ENCODE data around the gene AATK.
A peak's percentile ranks its signal among the peaks of the same experiment; 100 is the strongest.

The AATK gene

GRCh38 chr17:81127526-81128177 is 38.4 kb downstream of the AATK start:
- DNase-seq (ENCODE audit: low read depth): no peak

- DNase-seq (ENCODE audit: low read depth): no peak
These were observed 38.9 kb downstream of the AATK start for GRCh38 chr17:81127133-81127455.

DNA sequence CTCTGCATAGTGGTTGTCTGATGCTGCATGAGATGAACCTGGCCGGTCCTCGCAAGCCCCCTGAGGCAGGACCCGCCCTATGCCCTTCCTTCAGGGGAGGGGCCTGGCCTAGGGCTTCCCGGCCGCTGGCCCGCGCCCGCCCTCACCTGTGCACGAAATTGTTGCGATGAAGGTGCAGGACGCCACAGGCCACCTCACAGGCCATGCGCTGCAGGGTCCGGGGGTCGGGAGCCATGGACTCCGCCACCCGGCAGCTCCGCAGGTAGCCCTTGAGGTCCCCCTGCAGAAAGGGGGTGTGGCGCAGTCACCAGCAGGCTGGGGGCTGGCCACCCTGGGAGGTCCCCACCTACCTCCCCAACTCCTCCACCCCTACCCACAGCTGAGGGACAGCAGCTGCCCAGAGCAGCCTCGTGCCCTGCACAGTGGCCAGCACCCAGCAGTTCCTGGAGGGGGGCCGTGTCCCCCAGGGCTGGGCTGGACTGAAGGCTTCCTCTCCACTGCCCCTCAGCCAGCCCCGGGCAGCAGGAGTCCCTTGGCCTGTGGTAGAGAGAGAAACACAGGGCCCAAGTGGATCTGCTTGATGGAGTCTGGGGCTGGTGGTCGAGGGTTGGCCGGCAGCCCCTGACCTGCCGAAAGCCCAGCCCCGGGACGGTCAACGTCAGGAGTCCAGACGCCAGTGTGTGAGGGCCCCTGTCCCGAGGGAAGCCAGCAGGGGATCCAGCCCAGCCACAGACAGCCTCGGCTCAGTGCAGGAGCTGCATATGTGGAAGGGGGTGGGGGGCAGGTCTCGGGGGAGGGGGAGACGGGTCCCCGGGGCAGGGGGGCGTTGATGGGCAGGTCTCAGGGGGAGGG is 39.5 kb downstream of the AATK start:
- no peak for DNase-seq (ENCODE audit: low read depth)

- DNase-seq (ENCODE audit: low read depth): no peak
These were observed 40.4 kb downstream of the AATK start for GRCh38 chr17:81125573-81126081.

GRCh38 chr17:81124377-81124776 is 41.6 kb downstream of the AATK start:
- DNase-seq (ENCODE audit: low read depth): no peak

DNA sequence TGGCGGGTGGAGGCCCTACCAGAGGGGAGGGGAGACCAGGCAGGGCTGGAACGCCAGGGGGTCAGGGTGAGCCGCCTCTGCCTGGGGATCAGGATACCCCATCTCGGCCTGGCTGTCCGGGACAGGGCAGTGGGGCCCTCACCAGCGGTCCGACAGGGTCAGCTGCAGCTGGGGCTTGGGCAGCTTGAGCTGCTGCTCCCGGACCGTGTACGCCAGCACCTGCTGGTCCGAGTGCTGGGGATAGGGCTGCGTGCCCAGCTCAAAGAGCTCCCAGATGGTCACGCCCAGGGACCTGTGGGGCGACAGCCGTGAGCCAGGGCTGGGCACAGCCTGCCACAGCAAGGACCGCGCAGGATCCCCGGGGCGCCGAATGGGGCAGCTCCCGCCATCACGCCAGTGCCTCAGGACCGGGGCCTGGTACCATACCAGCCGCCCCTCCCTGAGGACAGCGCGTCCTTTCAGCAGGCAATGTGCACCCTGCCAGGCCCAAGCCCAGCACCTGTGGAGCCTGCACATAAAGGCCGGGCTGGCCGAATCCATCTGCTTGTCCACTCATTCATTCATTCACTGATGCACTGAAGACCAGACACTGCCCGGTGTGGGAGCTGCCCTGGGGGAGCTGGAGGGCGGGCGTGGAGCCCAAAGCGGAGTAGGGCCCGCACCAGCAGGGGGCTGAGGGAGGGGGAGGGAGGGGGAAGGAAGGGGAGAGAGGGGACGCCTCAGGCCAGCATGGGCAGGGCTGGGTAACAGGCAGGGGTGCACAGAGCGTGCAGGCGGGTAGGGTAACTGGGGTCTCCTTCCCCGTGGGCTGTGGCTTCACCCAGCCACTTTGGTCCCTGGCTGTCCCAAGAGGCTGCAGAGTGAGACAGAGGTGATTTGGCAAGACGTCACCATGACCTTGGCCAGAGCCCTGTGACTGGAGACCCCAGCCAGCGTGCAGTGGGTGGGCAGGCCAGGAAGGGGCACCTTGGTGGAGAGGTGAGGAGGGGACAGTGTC is 42.7 kb downstream of the AATK start:
- no peak for DNase-seq (ENCODE audit: low read depth)

DNA sequence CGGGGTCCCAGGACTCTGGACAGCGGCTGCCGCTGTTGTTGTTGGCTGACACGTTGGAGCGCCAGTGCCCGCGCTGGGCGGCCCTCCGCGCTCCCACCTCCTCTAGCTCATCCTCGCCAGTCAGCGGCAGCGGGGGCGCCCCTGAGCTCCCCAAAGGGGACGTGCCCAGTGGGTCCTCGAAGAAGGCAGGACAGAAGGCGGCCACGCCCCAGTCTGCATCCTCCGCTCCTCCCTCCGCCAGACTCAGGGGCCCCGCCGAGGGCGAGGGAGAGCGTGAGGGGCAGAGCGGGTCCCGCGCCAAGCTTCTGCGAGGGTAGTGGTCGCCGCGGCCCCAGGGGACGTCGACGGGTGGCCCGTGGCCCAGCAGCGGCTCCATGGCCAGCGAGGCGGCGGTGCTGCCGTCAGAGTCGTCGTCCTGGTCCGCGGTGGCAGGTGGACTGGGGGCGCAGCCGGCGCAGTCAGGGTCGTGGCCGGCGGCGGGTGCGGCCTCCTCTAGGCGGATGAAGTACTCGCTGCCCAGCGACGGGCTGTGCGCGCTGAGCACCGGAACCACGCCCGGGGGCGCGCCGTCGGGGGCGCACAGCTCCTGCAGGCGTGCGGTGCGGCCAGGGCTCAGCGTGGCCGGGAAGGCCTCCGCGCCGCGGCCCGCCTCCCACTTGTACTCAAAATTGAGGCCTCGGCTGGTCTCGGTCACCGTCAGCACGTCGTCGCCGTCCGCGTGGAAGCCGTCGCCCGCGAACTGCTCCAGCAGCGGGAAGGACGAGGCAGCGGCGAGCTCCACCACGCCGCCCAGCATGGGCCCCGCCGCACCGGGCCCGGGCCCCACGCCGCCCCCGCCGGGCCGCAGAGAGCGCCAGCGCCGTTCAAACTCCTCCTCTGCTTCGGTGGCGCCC is 43.9 kb downstream of the AATK start:
- no peak for DNase-seq (ENCODE audit: low read depth)

- no peak for DNase-seq (ENCODE audit: low read depth)
These were observed 45.1 kb downstream of the AATK start for GRCh38 chr17:81120695-81121621.

GRCh38 chr17:81120149-81120484 is 45.9 kb downstream of the AATK start:
- no peak for DNase-seq (ENCODE audit: low read depth)

GRCh38 chr17:81119223-81120148 is 46.5 kb downstream of the AATK start:
- DNase-seq (ENCODE audit: low read depth): peak; percentile 85

DNA sequence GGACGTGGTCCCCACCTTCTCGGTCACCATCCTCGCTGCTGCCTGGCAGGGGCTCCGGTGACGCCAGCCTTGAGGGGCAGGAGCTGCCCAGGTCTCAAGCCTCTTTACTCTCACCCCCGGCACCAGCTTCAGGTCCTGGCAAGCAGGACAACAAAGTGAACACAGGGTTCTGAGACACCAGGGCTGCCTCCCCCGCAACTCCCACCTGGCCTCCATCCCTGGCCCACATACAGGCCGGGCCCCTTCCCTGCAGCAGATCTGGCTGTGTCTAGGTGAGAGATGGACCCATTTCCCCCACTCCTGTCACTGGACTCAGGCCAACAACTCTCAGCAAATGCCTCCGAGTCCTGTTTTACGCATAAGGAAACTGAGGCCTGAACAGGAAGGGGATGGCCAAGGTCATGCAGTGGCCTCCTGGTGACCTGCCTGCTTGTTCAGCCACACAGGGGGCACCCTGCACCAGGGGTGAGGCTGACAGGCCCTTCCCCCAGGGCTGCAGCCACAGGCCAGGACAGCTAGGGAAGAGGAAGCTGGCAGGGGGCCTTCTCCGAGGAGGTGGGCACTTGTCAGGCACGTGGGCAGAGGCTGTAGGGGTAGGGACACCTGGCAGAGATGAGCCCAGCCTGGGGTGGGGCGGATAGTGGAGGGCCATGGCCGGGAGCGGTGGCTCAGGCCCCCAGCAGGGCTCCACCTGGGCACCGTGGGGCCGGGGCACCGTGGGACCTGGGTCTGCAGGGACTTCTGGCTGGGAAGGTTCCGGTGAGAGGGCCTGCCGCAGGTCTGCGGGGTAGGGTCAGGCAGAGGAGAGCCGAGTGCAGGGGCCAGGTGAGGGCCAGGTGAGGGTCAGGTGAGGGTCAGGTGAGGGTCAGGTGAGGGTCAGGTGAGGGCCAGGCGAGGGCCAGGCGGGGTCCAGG is 47.5 kb downstream of the AATK start:
- DNase-seq (ENCODE audit: low read depth): no peak

DNA sequence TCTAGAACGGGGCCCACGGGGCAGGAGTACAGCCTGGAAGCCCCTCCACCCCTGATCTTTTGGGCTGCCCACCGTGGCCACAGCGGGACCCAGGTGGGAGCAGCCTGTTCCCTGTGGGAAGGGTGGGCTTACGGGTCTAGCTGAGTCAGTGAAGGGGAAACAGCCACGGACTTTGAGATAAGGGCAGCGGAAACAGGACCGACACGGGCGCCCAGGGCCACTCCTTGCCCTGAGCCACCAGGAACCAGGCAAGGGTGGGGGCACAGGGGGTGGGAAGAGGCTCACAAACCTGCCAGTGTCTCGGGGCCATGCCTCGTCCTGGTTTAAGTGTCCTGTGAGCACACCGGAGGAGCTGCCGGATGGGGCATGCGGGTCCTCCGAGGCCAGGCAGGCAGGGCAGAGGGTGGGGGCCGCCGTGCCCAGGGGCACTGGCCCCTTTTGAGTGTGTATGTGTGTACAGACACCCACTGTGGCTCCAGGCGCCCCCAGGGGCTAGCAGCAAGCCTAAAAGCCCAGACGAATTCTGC is 48.3 kb downstream of the AATK start:
- DNase-seq (ENCODE audit: low read depth): no peak

DNA sequence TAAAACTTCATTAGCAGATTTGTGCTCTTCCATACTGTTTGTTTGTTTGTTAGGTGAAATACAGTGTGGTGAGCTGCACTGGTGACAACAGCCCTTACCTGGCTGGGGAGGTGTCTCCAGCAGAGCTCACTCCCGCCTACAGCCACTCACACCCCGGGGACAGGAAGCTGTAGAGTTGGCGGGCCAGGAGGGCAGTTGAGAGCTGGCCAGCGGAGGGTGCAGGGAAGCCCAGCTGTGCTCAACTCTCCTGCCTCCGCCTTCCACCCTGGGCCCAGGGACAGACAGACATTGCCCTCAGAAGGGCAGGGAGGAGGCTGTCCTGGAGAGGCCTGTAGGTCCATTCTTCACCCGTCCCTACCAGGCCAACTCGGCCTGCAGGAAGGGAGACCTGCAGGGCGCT is 49.3 kb downstream of the AATK start:
- no peak for DNase-seq (ENCODE audit: low read depth)

DNA sequence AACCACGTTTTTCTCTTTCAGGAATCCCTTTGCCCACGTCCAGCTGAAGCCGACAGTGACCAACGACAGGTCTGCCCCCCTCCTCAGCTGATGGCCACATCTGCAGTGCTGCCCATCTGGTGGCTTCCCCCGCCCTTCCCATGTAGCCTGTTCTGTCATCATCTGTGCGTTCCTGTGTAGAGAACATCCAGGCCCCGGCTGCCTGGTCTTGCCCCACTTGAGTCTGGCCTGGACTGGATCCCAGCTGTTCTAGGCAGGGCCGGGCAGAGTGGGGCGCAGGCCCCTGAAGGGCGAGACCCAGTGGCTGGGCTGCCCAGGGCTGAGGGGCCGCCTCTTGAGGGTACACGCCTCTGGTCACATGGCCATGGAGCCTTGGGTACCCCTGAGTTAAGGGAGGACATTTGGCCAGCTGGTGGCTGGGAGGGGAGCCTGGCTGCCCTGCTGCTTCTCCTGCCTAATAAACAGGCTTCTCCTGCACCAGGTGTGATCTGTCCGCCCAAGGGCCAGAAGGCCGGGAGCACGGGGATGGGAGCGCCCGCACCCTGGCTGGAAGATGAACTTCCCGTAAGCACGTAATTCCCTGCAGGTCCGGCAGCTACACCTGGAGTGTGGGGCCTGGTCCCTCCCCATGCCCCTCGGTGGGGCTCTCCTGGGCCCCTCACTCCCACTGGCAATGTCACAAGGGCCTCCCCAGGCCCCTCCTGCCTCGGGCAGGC is 50.1 kb downstream of the AATK start:
- no peak for DNase-seq (ENCODE audit: low read depth)

DNA sequence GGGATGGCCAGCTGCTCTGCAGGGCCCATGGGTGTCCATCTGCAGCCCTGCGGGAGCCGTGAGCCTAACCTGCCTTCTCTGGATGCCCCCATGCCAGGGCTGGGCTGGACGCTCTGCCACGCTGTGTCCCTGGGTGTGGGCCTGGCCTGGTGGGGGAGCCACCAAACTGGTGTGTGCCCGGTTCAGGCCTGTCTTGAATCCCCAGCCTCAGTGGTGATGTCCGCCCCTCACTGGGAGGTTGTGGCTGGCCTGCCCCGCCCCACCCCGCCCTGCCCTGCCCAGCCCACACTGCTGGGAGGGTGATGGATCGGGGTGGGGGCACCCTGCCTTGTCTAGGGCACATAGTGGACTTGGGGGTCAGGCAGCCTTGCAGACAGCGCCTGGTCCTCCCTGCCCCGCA is 50.8 kb downstream of the AATK start:
- no peak for DNase-seq (ENCODE audit: low read depth)

DNA sequence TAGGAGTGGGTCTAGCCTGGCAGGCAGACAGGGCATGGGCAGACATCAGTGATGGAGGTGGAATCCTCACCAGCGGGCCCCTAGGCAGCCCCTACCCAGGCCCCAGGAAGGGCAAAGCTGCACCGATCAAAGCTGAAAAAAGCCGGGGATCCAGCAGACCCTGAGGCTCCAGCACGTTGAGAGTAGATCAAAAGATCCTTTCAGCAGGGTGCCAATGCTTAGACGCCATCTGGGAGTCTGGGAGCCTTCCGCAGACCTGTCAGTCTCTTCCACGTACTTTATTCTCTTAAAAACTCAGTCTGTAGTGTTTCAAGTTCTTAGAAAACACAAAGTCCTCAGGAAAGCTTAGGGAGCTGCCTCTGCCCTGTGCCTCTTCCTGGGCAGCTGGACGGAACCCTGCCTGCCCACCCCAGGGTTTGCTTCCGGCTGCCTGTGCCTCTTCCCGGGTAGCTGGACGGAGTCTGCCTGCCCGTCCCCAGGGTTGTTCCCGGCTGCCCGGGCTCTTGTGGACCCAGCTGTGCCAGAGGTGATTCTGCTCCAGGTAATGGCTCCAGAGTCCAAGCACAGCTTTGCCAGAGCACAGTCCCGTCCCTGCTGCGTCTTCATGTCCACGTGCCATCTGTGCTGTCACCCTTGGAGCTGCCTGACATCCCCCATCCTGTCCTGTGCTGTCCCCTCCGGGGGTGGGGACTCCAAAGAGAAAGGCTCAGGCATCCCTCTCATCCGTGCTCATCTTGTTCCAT is 51.5 kb downstream of the AATK start:
- no peak for DNase-seq (ENCODE audit: low read depth)
